Activated CD4-positive, alpha-beta T cell treated with anti-CD3 and anti-CD28 coated beads, Interleukin-2, amount 50 U/mL, for 24 hours (primary cell): ENCODE results near the gene GPR27.

Source experiments
- DNase-seq, 2 donors: peaks; one replicate each; pipeline ENCODE4 v3.0.0-alpha.2; 2020; ENCODE audit warnings: low read depth in 1 of 2, low spot score in 1 of 2

The GPR27 gene

DNA sequence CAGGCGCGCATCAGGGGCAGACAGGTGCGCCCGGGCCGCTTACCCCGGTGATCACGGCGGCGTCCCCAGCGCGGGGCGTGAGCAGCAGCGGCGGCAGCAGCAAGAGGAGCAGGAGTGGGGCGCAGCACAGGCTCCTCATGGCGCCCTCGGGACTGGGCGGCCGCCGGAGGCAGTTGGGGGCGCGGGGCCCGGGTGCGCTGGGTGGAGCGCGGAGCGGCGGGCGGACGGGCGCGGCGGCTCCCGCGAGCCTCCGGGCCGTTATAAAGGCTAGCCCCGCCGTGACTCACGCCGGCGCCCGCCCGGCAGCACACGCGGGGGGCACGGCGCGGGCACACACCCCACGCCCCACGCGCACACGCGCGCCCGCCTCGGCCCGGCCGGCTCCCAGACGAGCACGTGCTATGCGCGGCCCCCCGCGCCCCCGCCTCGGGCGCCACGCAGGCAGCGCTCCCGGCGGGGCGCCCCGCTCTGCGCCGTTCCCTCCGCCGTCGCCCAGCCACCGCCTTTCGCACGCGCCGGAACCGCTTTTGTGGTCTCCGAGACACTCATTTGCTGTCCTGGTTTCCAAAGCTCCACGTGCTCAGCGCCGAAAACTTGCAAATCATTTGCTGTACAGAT, 31.4 kb downstream of the GPR27 start, which contains the start of gene PROK2:
Gene PROK2, minus strand, starts transcription at position 235 of the 618 bp plus-strand sequence. Its CDS starts 96 bp downstream, at position 139.
- DNase-seq: peak in 1 of 2 donors; percentile 5

DNA sequence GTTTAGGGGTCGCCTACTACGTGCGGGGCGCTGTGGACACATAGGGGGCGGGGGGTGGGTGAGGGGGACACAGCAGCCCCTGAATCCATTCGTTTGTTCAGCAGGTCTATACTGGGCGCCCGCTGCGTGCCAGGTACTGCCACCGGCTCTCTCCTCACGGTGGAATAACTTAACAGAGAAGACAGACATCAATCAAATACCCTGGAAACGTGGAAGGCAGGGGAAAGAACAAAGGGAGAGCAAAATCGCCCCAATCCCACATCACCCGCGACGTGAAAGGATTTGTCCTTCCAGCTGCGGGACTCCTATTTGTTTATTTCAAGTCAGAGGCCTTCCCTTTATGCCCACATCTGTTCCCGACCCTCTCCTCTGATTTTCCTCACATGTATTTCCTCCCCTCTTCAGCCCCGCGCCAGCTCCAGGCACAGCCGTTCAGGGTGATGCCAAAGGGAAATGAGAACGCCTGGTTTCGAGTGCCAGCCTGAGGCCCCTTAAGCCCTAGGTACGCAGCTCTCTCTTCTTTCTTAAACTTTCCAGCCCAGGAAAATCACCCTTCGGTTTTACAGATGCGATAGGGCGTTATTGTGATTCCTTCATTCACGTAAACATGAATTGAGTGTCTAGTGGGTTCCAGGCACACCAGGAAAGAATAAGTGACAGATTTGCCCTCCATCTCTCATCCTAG, 32.0 kb downstream of the GPR27 start:
- no peak for DNase-seq

DNA sequence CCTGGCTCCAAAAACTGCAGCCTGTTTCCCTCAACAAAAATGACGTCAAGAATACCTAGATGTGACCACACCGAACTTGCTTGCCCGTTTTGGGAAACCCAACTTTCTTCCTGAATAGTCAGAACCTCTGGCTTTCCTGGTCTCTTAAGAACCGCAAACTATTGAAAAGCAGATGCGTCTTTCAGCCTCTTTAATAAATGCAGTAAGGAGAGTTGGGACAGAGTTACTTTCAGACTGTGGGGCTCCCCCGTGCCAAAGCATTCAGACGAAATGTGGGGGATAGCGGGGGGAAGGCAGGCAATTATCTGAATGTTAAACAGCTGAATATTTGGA, 32.5 kb downstream of the GPR27 start:
- no peak for DNase-seq

DNA sequence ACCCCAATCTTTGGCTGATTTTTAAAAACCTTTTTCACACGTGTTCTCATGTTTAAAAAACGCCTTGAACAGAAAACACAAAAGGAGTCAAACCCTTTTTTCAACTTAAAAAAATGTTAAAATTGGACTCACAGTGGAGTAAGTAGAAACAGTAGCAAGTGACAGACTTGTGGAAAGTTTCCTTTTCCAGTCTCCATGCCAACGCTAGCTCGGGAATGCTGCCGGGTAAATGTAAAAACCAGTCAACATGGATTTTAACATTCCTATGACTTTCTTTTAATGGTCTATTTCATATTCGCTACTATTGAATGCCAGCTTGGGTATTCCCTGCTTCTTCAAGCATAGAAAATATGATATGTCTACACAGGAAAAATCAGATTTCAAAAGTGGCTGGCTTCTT, 32.9 kb downstream of the GPR27 start:
- no peak for DNase-seq

DNA sequence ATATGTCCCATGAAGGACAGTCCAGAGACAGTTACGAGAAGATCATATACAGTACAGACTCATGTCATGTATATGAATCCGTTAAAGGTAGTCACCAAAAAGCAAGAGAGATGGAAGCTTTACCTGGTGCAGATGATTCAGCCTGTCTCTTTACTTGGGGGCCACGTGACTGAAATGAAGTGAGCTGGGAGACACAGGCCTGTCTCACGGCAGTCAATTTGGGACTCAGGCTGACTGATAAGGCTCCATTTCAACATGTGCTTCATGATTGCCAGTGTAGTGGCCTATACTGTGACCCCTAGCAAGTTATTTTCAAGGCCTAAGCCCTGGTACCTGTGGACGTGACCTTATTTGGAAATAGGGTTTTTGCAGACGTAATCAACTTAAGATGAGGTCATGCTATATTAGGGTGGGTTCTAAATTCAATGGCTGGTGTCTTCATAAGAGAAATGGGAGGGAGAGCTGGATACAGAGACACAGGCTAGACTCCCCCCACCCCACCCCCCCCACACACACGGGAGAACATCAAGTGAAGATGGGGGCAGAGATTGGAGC, 34.3 kb downstream of the GPR27 start:
- DNase-seq: no peak

DNA sequence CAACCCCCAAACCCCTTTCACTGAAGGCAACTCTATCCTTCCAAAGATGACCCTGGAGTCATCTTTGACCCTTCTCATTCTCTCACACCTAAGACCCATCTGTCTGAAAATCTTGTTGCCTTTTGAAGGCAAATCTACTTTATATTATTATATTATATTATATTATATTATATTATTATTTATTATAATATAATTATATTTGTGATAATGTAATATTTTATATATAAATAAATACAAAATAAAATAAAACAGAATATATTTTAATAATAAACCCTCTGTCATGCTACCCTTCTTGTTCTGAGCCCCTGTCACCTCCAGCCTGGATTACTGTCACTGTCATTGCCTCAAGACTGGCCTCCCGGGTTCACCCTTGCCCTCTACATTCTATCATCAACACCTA, 36.3 kb downstream of the GPR27 start:
- DNase-seq: no peak

DNA sequence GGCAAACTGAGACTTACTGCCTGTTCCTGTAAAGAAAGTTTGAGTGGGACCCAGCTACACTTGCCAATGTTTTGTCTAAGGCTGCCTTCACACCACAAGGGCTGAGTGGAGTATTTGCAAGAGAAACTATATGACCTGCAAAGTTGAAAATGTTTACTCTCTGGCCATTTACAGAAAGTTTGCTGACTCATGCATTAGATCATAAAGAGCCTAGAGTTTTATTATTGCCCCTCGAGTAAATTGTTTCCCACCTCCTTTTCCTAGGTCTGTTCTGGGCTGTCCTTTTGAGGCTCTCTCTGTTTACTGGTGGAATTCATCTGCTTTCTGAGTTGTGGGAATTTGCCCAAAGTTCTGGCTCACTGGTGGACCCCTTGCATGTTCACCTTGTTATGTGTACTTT, 38.0 kb downstream of the GPR27 start:
- no peak for DNase-seq

DNA sequence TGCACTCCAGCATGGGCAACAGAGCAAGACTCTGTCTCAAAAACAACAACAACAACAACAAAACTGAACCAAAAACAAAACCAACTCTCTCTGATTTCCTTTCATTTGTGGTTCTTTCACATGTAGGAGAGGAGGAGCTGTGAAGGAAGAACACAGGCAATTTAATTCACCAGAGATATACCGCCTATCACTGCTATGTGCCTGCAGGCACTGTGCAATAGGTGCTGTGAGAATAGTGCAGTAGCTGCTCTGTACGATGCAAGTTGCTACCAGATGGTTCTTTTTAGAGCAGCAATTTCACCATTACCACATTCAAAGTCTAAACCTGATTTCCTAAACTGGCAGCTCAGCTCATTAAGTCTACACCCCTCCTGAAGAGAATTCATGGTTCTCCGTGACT, 42.6 kb downstream of the GPR27 start:
- DNase-seq: no peak

DNA sequence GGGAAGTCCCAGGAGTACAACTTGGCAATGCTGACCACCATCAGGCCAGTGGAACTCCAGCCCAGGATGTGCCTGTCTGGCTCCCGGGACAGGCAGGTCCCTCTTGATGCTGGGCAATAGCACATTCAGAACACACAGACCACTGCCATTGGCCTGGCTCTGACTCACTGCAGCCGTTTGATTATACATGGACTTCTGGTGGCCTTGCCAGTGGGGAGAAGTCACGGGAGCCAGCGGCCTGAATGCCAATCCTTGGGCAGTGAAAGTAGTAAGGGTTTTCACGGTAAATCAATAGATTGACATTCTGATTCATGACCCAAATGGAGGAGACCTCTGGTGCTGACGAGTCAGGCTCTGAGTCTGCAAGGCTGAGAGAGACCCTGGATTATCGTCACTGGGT, 43.8 kb downstream of the GPR27 start:
- no peak for DNase-seq

DNA sequence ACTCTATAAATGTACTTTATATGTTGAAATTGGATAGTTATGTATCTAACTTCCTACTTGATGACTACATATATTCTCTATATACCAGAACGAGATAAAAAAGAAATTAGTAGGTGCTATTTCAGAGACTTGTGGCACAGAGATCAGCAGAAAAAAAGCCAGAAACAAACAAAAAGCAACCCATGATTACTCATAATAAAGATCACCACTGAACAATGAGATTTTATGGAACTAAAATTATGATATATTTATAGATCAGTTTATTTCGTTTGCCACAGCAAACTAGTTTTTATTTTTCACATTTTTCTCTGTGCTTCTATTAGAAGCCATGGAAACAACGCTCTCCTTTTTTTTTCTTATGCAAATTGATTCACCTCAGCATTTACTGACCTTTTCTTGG, 46.4 kb downstream of the GPR27 start:
- no peak for DNase-seq

DNA sequence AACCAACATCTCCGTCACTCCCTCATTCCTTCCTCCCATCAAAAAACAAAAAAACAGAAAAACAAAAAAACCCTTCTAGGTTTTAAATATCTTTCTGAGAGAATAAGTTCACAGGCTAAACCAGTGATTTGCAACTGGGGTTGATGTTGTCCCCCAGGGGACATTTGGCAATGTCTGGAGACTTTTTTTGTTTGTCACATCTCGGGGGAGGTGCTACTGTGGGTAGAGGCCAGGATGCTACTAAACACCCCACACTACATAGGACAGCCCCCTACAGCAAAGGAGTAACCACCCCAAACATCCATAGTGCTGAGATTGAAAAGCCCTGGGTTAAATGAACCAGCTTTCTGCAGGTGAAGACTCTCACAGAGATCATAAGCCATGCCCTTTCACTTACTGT, 48.3 kb downstream of the GPR27 start:
- DNase-seq: no peak

DNA sequence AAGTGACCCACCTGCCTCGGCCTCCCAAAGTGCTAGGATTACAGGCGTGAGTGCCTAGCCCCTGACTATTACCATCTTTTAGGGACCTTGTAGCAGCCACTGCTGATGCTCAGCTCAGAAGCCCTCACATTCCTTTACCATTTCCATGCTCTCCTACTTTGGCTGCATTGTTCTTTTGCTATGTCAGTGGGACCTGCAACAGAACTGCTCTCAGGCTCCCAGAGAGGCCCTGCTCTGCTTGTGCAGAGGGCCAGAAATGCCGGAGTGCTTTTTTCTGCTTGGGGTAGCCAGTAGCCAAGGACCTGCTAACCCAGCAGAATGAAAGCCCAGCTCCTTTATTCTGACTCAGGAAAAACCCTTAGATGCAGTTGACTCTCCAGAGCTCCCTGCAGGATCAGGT, 49.6 kb downstream of the GPR27 start:
- DNase-seq: no peak

DNA sequence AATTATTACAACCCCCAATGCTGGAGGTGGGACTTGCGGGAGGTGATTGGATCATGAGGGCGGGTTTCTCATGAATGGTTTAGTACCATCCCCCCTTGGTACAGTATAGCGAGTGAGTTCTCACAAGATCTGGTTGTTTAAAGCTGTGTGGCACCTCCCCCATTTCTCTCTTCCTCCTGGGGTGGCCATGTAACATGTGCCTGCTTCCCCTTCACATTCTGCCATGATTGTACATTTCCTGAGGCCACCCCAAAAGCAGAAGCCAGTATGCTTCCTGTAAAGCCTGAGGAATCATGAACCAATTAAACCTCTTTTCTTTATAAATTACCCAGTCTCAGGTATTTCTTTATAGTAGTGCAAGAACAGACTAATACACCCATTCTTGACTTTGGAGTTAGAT, 51.5 kb downstream of the GPR27 start:
- DNase-seq: no peak

DNA sequence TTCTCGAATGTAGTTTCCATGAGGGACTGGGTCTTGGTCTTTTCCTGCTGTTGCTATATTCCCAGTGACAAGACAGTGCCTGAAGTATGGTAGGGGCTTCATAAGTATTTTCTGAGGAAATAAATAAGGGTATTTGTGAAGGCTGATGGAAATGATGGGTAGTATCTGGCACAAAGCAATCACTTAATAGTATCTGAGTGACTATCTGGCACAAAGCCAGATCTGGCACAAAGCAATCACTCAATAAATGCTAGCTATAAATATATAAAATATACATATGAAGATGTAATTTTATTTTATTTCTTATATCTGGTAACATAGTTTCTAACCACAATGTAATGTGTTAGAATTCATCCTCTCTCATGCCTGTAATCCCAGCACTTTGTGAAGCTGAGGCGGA, 52.0 kb downstream of the GPR27 start:
- no peak for DNase-seq
